HepG2 (cell line): Measurements from ENCODE around the gene TK1. TPM values are rescaled to one million over a fixed set of nuclear protein-coding genes. Genes with fewer than 3 reads are reported as not detected.
A peak's percentile ranks its signal among the peaks of the same experiment; 100 is the strongest.

Experiments used
- CSRNP1 ChIP-seq: sonication (generic); formaldehyde crosslinking; IDR thresholded peaks from 2 replicates; pipeline ENCODE4 v1.8.1; 2023; ENCODE audit warnings: mild to moderate bottlenecking, missing genetic modification reagents
- SOX13 ChIP-seq, 3 experiments: fragments of 450-650 bp in 1 of 3; sonication (generic) in 1 of 3; formaldehyde crosslinking in 1 of 3; IDR thresholded peaks in 2 of 3; conservative IDR thresholded peaks in 1 of 3; 2 replicates each; pipeline versions ENCODE4 v1.5.0 to v1.6.1; 2016 to 2020; ENCODE audit warnings: antibody characterized with exemption in 1 of 3, mild to moderate bottlenecking in 1 of 3, missing compliant biosample characterization in 1 of 3, missing genetic modification reagents in 1 of 3, moderate library complexity in 1 of 3
- XBP1 ChIP-seq: sonication (generic); formaldehyde crosslinking; IDR thresholded peaks from 2 replicates; pipeline ENCODE4 v1.5.0; 2020; ENCODE audit warnings: missing genetic modification reagents
- ZNF260 ChIP-seq: sonication (generic); formaldehyde crosslinking; IDR thresholded peaks from 2 replicates; pipeline ENCODE4 v1.4.0; 2020; ENCODE audit warnings: missing genetic modification reagents, low read depth, mild to moderate bottlenecking, borderline replicate concordance
- ZNF337 ChIP-seq: sonication (generic); formaldehyde crosslinking; IDR thresholded peaks from 2 replicates; pipeline ENCODE4 v1.5.1; 2020; ENCODE audit warnings: missing genetic modification reagents, low read depth, mild to moderate bottlenecking, borderline replicate concordance
- ZNF557 ChIP-seq: sonication (generic); formaldehyde crosslinking; IDR thresholded peaks from 2 replicates; pipeline ENCODE4 v1.4.0; 2020; ENCODE audit warnings: missing genetic modification reagents
- ZSCAN25 ChIP-seq: sonication (generic); formaldehyde crosslinking; IDR thresholded peaks from 2 replicates; pipeline ENCODE4 v1.8.0; 2022; ENCODE audit warnings: mild to moderate bottlenecking, missing genetic modification reagents
- polyA plus RNA-seq, 8 experiments: library from polyadenylated mRNA; depleted of rRNA in 3 of 8; stranded (reverse) in 7 of 8; unstranded in 1 of 8; fragments of >200 nt; fragmentation: Illumina TruSeq in 4 of 8; extraction: Trizol in 4 of 8; gene quantifications; 2 replicates each; pipeline versions ENCODE4 v1.2.1 to v1.2.3, GENCODE V29; 2011 to 2016; ENCODE audit warnings: low read depth in 4 of 8, missing spikeins in 1 of 8, mixed read lengths in 1 of 8; ENCODE audit not compliant: insufficient read depth in 1 of 8
- total RNA-seq, 5 experiments: library from RNA; depleted of rRNA; stranded (reverse); fragments of >200 nt; fragmentation: Illumina TruSeq; extraction: Trizol; gene quantifications; 2 replicates each; pipeline ENCODE4 v1.2.3, GENCODE V29; 2016; ENCODE audit warnings: low read depth in 1 of 5
- TF ChIP-seq, protein P1 (sequence below): sonication (generic); formaldehyde crosslinking; IDR thresholded peaks from 2 replicates; pipeline ENCODE4 v1.4.0; 2020; ENCODE audit warnings: missing genetic modification reagents
- TF ChIP-seq, protein P2 (sequence below): sonication (generic); formaldehyde crosslinking; IDR thresholded peaks from 2 replicates; pipeline ENCODE4 v1.5.1; 2020; ENCODE audit warnings: mild to moderate bottlenecking, missing genetic modification reagents, borderline replicate concordance
- TF ChIP-seq, protein P3 (sequence below): sonication (generic); formaldehyde crosslinking; IDR thresholded peaks from 2 replicates; pipeline ENCODE4 v1.4.0; 2020; ENCODE audit warnings: missing genetic modification reagents
- TF ChIP-seq, protein P4 (sequence below): sonication (generic); formaldehyde crosslinking; IDR thresholded peaks from 2 replicates; pipeline ENCODE4 v1.8.0; 2022; ENCODE audit warnings: mild to moderate bottlenecking, missing genetic modification reagents

TK1 gene
- total and polyA plus RNA-seq, 2 of the 13 experiments (the other 11 are each of a cell fraction or from before 2014, with no cell fraction given) = 45.0 to 96.0 TPM

GRCh38 chr17:78159575-78160158 lies 27.2 kb downstream of the TK1 start (continued):
- TF ChIP-seq, protein P1, sequence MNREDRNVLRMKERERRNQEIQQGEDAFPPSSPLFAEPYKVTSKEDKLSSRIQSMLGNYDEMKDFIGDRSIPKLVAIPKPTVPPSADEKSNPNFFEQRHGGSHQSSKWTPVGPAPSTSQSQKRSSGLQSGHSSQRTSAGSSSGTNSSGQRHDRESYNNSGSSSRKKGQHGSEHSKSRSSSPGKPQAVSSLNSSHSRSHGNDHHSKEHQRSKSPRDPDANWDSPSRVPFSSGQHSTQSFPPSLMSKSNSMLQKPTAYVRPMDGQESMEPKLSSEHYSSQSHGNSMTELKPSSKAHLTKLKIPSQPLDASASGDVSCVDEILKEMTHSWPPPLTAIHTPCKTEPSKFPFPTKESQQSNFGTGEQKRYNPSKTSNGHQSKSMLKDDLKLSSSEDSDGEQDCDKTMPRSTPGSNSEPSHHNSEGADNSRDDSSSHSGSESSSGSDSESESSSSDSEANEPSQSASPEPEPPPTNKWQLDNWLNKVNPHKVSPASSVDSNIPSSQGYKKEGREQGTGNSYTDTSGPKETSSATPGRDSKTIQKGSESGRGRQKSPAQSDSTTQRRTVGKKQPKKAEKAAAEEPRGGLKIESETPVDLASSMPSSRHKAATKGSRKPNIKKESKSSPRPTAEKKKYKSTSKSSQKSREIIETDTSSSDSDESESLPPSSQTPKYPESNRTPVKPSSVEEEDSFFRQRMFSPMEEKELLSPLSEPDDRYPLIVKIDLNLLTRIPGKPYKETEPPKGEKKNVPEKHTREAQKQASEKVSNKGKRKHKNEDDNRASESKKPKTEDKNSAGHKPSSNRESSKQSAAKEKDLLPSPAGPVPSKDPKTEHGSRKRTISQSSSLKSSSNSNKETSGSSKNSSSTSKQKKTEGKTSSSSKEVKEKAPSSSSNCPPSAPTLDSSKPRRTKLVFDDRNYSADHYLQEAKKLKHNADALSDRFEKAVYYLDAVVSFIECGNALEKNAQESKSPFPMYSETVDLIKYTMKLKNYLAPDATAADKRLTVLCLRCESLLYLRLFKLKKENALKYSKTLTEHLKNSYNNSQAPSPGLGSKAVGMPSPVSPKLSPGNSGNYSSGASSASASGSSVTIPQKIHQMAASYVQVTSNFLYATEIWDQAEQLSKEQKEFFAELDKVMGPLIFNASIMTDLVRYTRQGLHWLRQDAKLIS (CRISPR knock-in tag) = no peak
- TF ChIP-seq ZSCAN25 (CRISPR knock-in tag) (peak; percentile 72), ZNF337 (CRISPR knock-in tag) (peak; percentile 33; the same call in 1 of the 2 replicates), CSRNP1 (no peak), ZNF260 (CRISPR knock-in tag) (no peak), ZNF557 (peak; percentile 13; the same call in 1 of the 2 replicates), XBP1 (0 out of 2 replicates have a peak, but pooled peaks have one; percentile 35), SOX13 (IDR thresholded peaks at IDR 0.05) (no peak), SOX13 (CRISPR knock-in tag; conservative IDR thresholded peaks at IDR 0.05 in 1 of 2, IDR thresholded peaks at IDR 0.05 in 1 of 2) (peak in 1 of 2 experiments; percentile 53; a peak in 1 of 4 replicates)
- TF ChIP-seq, protein P2, sequence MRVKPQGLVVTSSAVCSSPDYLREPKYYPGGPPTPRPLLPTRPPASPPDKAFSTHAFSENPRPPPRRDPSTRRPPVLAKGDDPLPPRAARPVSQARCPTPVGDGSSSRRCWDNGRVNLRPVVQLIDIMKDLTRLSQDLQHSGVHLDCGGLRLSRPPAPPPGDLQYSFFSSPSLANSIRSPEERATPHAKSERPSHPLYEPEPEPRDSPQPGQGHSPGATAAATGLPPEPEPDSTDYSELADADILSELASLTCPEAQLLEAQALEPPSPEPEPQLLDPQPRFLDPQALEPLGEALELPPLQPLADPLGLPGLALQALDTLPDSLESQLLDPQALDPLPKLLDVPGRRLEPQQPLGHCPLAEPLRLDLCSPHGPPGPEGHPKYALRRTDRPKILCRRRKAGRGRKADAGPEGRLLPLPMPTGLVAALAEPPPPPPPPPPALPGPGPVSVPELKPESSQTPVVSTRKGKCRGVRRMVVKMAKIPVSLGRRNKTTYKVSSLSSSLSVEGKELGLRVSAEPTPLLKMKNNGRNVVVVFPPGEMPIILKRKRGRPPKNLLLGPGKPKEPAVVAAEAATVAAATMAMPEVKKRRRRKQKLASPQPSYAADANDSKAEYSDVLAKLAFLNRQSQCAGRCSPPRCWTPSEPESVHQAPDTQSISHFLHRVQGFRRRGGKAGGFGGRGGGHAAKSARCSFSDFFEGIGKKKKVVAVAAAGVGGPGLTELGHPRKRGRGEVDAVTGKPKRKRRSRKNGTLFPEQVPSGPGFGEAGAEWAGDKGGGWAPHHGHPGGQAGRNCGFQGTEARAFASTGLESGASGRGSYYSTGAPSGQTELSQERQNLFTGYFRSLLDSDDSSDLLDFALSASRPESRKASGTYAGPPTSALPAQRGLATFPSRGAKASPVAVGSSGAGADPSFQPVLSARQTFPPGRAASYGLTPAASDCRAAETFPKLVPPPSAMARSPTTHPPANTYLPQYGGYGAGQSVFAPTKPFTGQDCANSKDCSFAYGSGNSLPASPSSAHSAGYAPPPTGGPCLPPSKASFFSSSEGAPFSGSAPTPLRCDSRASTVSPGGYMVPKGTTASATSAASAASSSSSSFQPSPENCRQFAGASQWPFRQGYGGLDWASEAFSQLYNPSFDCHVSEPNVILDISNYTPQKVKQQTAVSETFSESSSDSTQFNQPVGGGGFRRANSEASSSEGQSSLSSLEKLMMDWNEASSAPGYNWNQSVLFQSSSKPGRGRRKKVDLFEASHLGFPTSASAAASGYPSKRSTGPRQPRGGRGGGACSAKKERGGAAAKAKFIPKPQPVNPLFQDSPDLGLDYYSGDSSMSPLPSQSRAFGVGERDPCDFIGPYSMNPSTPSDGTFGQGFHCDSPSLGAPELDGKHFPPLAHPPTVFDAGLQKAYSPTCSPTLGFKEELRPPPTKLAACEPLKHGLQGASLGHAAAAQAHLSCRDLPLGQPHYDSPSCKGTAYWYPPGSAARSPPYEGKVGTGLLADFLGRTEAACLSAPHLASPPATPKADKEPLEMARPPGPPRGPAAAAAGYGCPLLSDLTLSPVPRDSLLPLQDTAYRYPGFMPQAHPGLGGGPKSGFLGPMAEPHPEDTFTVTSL (CRISPR knock-in tag) = peak; percentile 34; the same call in 1 of the 2 replicates
- TF ChIP-seq, protein P3, sequence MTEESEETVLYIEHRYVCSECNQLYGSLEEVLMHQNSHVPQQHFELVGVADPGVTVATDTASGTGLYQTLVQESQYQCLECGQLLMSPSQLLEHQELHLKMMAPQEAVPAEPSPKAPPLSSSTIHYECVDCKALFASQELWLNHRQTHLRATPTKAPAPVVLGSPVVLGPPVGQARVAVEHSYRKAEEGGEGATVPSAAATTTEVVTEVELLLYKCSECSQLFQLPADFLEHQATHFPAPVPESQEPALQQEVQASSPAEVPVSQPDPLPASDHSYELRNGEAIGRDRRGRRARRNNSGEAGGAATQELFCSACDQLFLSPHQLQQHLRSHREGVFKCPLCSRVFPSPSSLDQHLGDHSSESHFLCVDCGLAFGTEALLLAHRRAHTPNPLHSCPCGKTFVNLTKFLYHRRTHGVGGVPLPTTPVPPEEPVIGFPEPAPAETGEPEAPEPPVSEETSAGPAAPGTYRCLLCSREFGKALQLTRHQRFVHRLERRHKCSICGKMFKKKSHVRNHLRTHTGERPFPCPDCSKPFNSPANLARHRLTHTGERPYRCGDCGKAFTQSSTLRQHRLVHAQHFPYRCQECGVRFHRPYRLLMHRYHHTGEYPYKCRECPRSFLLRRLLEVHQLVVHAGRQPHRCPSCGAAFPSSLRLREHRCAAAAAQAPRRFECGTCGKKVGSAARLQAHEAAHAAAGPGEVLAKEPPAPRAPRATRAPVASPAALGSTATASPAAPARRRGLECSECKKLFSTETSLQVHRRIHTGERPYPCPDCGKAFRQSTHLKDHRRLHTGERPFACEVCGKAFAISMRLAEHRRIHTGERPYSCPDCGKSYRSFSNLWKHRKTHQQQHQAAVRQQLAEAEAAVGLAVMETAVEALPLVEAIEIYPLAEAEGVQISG (CRISPR knock-in tag) = 0 out of 2 replicates have a peak, but pooled peaks have one; percentile 27
- TF ChIP-seq, protein P4, sequence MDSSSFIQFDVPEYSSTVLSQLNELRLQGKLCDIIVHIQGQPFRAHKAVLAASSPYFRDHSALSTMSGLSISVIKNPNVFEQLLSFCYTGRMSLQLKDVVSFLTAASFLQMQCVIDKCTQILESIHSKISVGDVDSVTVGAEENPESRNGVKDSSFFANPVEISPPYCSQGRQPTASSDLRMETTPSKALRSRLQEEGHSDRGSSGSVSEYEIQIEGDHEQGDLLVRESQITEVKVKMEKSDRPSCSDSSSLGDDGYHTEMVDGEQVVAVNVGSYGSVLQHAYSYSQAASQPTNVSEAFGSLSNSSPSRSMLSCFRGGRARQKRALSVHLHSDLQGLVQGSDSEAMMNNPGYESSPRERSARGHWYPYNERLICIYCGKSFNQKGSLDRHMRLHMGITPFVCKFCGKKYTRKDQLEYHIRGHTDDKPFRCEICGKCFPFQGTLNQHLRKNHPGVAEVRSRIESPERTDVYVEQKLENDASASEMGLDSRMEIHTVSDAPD (CRISPR knock-in tag) = peak; percentile 36; the same call in 1 of the 2 replicates
